Measurements from ENCODE around the gene HIRA.
"Not testable (repeated sequence)": the region's sequence is repeated elsewhere in the genome, so short reads cannot be mapped to it uniquely, and the experiment has no call there.

Gene HIRA

DNA sequence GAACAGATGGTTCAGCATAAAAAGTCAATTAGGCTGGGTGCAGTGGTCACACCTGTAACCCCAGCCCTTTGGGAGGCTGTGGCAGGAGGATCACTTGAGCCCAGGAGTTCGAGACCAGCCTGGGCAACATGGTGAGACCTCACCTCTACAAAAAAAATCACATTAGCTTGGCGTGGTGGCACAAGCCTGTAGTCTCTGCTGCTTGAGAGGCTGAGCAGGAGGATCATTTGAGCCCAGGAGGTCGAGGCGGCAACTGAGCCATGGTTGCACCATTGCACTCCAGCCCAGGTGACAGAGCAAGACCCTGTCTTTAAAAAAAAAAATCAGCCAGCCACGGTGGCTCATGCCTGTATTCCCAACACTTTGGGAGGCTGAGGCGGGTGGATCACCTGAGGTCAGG lies 108.1 kb downstream of the HIRA start:
- not testable (repeated sequence) for H3K36me3 ChIP-seq (ENCODE audit: insufficient read depth, low read length); H3K9me3 ChIP-seq (replicated peaks; ENCODE audit: low read length); H3K4me2 ChIP-seq (ENCODE audit: low read length); H3K27me3 ChIP-seq (ENCODE audit: control insufficient read depth, insufficient read depth, low read length); H3K4me3 ChIP-seq (ENCODE audit: low read length); H3K9ac ChIP-seq (ENCODE audit: low read depth, low read length)
- H3K4me1 ChIP-seq (ENCODE audit: control insufficient read depth, insufficient read depth, low read length) = peaks cover 13% of the 10 kb centered on the region

DNA sequence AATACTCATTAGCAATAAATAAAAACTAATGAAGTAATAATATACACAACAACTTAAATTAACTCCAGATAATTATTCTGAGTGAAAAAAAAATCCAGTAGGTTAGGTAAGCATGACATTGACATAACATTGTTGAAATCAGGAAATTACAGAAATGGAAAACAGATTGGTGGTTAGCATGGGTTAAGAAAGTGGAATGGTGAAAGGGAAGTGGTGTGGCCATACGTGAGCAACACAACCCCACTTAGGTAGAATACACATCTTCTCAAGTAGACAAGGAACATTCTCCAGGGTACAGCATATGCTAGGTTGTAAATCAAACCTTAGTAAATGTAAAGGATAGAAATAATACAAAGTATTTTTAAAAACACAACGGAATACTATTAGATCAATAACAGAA lies 109.8 kb downstream of the HIRA start:
- H3K9ac ChIP-seq (ENCODE audit: low read depth, low read length) = no peak overlapping the region

DNA sequence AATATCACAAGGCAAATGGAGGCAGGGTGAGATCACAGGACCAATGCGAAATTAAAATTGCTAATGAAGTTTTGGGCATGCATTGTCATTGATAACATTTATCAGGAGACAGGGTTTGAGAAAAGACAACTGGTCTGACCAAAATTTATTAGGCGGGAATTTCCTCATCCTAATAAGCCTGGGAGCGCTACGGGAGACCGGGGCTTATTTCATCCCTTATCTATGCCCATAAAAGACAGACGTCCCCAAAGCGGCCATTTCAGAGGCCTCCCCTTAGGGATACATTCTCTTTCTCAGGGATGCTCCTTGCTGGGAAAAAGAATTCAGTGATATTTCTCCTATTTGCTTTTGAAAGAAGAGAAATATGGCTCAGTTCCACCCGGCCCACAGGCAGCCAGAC lies 111.4 kb downstream of the HIRA start:
- not testable (repeated sequence) for H3K4me2 ChIP-seq (ENCODE audit: low read length)

More for the DNA sequence above, 109.8 kb downstream of the HIRA start:
- Histone ChIP-seq H3K4me3 (ENCODE audit: low read length) (no peak overlapping the region), H3K4me2 (ENCODE audit: low read length) (no peak overlapping the region), H3K36me3 (ENCODE audit: insufficient read depth, low read length) (no peaks in the 10 kb centered on the region), H3K9me3 (replicated peaks; ENCODE audit: low read length) (peaks cover under 1% of the 10 kb centered on the region), H3K4me1 (ENCODE audit: control insufficient read depth, insufficient read depth, low read length) (peaks cover 13% of the 10 kb centered on the region), H3K27me3 (ENCODE audit: control insufficient read depth, insufficient read depth, low read length) (no peaks in the 10 kb centered on the region)

DNA sequence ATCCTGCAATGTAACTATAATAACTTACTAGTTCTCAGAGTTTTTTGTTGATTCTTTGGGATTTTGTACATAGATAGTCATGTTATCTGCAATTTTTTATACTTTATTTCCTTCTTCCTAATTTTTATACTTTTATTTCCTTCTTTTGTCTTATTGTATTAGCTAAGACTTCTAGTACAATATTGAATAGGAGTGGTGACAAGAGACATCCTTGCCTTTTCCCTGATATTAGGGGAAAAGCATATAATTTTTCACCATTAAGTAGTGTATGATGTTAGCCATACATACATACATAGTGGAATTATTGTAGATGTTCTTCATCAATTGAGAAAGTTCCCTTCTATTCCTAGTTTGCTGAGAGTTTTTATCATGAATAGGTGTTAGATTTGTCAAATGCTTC lies 112.3 kb downstream of the HIRA start:
- Histone ChIP-seq H3K9me3 (replicated peaks; ENCODE audit: low read length) (peaks cover 5% of the 10 kb centered on the region), H3K36me3 (ENCODE audit: insufficient read depth, low read length) (no peaks in the 10 kb centered on the region), H3K4me2 (ENCODE audit: low read length) (no peak overlapping the region), H3K4me3 (ENCODE audit: low read length) (no peak overlapping the region), H3K4me1 (ENCODE audit: control insufficient read depth, insufficient read depth, low read length) (no peaks in the 10 kb centered on the region), H3K9ac (ENCODE audit: low read depth, low read length) (no peak overlapping the region), H3K27me3 (ENCODE audit: control insufficient read depth, insufficient read depth, low read length) (no peaks in the 10 kb centered on the region)

More for the DNA sequence above, 111.4 kb downstream of the HIRA start:
- H3K4me3 ChIP-seq (ENCODE audit: low read length); H3K9me3 ChIP-seq (replicated peaks; ENCODE audit: low read length); H3K4me1 ChIP-seq (ENCODE audit: control insufficient read depth, insufficient read depth, low read length); H3K27me3 ChIP-seq (ENCODE audit: control insufficient read depth, insufficient read depth, low read length); H3K36me3 ChIP-seq (ENCODE audit: insufficient read depth, low read length); H3K9ac ChIP-seq (ENCODE audit: low read depth, low read length): not testable (repeated sequence)

DNA sequence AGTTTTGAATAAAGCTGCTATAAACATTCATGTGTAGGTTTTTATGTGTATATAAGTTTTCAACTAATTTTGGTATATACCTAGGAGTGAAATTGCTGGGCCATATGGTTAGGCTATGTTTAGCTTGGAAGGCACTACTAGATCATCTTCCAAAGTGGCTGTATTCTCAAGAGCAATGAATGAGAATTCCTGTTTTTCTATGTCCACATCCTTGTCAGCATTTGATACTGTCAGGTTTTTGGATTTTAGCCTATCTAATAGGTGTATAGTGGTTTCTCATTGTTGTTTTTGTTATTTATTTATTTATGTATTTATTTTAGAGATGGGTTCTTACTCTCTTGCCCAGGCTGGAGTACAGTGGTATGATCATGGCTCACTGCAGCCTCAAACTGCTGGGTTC lies 113.7 kb downstream of the HIRA start:
- Histone ChIP-seq H3K4me1 (ENCODE audit: control insufficient read depth, insufficient read depth, low read length) (no peaks in the 10 kb centered on the region), H3K27me3 (ENCODE audit: control insufficient read depth, insufficient read depth, low read length) (no peaks in the 10 kb centered on the region), H3K4me2 (ENCODE audit: low read length) (no peak overlapping the region), H3K4me3 (ENCODE audit: low read length) (no peak overlapping the region), H3K36me3 (ENCODE audit: insufficient read depth, low read length) (no peaks in the 10 kb centered on the region), H3K9me3 (replicated peaks; ENCODE audit: low read length) (peaks cover 5% of the 10 kb centered on the region), H3K9ac (ENCODE audit: low read depth, low read length) (no peak overlapping the region)

DNA sequence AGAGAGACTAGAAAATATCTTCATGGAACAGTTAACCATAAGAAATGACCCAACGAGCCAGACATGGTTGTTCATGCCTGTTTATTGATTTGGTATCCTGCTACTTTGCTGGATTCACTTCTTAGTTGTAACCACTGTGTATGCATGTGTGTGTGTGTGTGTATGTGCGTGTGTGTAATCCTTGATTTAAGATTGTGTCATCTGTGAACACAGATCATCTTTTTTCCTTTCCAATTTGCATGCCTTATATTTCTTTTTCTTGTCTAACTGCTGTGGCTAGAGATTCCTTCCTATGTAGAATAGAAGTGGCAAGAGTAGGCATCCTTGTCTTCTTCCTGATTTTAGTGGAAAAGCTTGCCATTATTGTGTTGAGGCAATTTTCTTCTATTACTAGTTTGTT lies 123.7 kb downstream of the HIRA start:
- H3K4me3 ChIP-seq (ENCODE audit: low read length) = no peak overlapping the region
- no peaks in the 10 kb centered on the region for H3K36me3 ChIP-seq (ENCODE audit: insufficient read depth, low read length)
- H3K27me3 ChIP-seq (ENCODE audit: control insufficient read depth, insufficient read depth, low read length) = no peaks in the 10 kb centered on the region
- H3K9ac ChIP-seq (ENCODE audit: low read depth, low read length) = no peak overlapping the region
- no peaks in the 10 kb centered on the region for H3K4me1 ChIP-seq (ENCODE audit: control insufficient read depth, insufficient read depth, low read length)
- no peak overlapping the region for H3K4me2 ChIP-seq (ENCODE audit: low read length)
- no peaks in the 10 kb centered on the region for H3K9me3 ChIP-seq (replicated peaks; ENCODE audit: low read length)

DNA sequence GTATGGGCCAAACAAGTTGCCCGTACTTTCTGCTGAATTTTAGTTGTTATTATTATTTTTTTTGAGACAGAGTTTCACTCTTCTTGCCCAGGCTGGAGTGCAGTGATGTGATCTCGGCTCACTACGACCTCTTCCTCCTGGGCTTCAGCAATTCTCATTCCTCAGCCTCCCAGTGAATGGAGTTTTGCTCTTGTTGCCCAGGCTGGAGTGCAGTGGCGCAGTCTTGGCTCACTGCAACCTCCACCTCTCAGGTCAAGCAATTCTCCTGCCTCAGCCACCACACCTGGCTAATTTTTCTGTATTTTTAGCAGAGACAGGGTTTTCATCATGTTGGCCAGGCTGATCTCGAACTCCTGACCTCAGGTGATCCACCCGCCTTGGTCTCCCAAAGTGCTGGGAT lies 125.0 kb downstream of the HIRA start:
- H3K4me2 ChIP-seq (ENCODE audit: low read length); H3K9ac ChIP-seq (ENCODE audit: low read depth, low read length); H3K4me3 ChIP-seq (ENCODE audit: low read length); H3K4me1 ChIP-seq (ENCODE audit: control insufficient read depth, insufficient read depth, low read length); H3K27me3 ChIP-seq (ENCODE audit: control insufficient read depth, insufficient read depth, low read length); H3K9me3 ChIP-seq (replicated peaks; ENCODE audit: low read length); H3K36me3 ChIP-seq (ENCODE audit: insufficient read depth, low read length): not testable (repeated sequence)

DNA sequence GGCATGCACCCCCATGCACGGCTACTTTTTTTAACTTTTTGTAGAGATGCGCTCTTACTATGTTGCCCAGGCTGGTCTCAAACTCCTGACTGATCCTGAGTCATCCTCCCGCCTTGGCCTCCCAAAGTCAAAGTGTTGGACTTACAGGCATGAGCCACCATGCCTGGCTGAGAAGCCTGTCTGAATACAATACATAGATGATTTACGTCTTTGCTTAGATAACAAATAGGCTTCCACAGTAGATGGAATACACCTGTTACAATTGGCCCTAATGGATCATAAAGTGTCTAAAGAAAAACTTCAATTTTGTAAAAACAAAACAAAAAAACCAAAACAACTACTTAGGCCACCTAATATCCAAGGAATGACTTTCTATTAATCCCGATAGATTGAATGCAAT lies 127.0 kb downstream of the HIRA start:
- Histone ChIP-seq H3K9me3 (replicated peaks; ENCODE audit: low read length) (no peaks in the 10 kb centered on the region), H3K36me3 (ENCODE audit: insufficient read depth, low read length) (no peaks in the 10 kb centered on the region), H3K4me1 (ENCODE audit: control insufficient read depth, insufficient read depth, low read length) (no peaks in the 10 kb centered on the region), H3K4me3 (ENCODE audit: low read length) (no peak overlapping the region), H3K27me3 (ENCODE audit: control insufficient read depth, insufficient read depth, low read length) (no peaks in the 10 kb centered on the region), H3K4me2 (ENCODE audit: low read length) (no peak overlapping the region), H3K9ac (ENCODE audit: low read depth, low read length) (no peak overlapping the region)

DNA sequence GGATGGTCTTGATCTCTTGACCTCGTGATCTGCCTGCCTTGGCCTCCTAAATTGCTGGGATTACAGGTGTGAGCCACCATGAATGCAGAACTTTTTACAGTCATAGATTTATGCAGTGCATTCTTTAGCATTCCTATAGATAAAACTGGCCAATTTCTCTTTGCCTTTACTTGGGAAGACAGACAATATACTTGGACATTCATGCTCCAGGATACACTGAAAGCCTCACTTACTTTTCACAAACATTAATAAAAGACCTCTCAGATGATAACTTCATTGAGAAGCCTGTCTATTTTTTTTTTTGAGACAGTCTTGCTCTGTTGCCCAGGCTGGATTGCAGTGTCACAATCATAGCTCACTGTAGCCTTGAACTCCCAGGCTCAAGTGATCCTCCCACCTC lies 127.7 kb downstream of the HIRA start:
- H3K36me3 ChIP-seq (ENCODE audit: insufficient read depth, low read length) = no peaks in the 10 kb centered on the region
- no peak overlapping the region for H3K4me3 ChIP-seq (ENCODE audit: low read length)
- no peaks in the 10 kb centered on the region for H3K27me3 ChIP-seq (ENCODE audit: control insufficient read depth, insufficient read depth, low read length)
- no peaks in the 10 kb centered on the region for H3K4me1 ChIP-seq (ENCODE audit: control insufficient read depth, insufficient read depth, low read length)
- H3K4me2 ChIP-seq (ENCODE audit: low read length) = no peak overlapping the region
- no peaks in the 10 kb centered on the region for H3K9me3 ChIP-seq (replicated peaks; ENCODE audit: low read length)
- no peak overlapping the region for H3K9ac ChIP-seq (ENCODE audit: low read depth, low read length)

DNA sequence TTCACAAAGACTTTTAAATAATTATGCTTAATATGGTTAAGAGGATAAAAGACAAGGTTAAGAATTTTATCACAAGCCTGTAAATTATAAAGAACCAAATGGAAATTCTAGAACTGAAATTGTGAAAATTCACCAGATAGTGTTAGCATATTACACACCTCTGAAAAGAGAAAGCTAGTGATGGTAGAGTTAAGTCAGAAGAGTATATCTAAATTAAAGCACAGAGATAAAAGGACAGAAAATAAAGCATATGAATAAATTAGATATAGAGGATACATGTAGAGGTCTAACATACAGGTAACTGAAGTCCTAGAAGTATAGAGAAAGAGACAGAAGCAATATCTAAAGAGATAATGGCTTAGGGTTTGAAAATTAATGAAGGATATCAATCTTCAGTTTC lies 135.8 kb downstream of the HIRA start:
- H3K4me2 ChIP-seq (ENCODE audit: low read length) = no peak overlapping the region
- no peaks in the 10 kb centered on the region for H3K36me3 ChIP-seq (ENCODE audit: insufficient read depth, low read length)
- H3K27me3 ChIP-seq (ENCODE audit: control insufficient read depth, insufficient read depth, low read length) = no peaks in the 10 kb centered on the region
- no peak overlapping the region for H3K4me3 ChIP-seq (ENCODE audit: low read length)
- peaks cover 9% of the 10 kb centered on the region for H3K4me1 ChIP-seq (ENCODE audit: control insufficient read depth, insufficient read depth, low read length)
- H3K9ac ChIP-seq (ENCODE audit: low read depth, low read length) = no peak overlapping the region
- H3K9me3 ChIP-seq (replicated peaks; ENCODE audit: low read length) = no peaks in the 10 kb centered on the region

DNA sequence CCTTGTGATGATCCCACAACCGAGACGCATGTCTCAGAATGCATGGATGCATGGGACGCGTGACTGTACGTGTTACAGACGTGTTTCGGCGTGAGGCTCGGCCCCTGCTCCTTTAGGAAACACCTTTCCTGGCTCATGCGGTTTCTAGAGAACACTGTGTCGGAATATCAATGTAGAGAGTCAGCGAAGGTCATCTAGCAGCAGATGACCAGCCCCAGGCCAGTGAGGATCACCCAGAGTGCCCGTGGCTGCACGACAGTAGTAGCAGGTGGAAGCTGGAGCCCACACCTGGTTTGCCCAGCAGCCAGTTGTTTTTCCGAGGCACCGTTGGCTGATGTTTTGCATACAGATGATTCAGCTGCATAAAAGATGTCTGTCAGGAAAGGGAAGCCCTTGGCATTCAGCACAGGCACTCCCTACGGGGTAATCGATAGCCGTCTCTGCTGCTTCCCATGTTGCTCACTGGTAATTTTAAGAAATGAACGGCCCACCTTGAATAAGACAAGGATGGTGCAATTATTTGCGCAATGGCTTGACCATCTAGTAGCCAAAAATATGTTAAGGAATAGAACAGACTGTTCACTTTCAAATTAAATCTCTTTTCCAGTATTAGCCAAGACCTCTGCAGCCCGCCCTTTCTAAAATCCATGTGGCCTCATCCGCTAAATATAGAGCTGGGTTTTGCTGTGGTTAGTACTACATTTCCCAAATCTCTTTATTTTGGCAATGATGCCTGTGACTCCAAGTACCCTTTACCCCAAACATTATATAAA lies 138.9 kb downstream of the HIRA start:
- Histone ChIP-seq H3K27me3 (ENCODE audit: control insufficient read depth, insufficient read depth, low read length) (no peaks in the 10 kb centered on the region), H3K4me2 (ENCODE audit: low read length) (peak overlapping the region; percentile 87), H3K36me3 (ENCODE audit: insufficient read depth, low read length) (no peaks in the 10 kb centered on the region), H3K9me3 (replicated peaks; ENCODE audit: low read length) (no peaks in the 10 kb centered on the region), H3K9ac (ENCODE audit: low read depth, low read length) (peak overlapping the region; percentile 85), H3K4me3 (ENCODE audit: low read length) (peak overlapping the region; percentile 88), H3K4me1 (ENCODE audit: control insufficient read depth, insufficient read depth, low read length) (peaks cover 37% of the 10 kb centered on the region)

Data from skeletal muscle satellite cell (primary cell).